ENCODE measurements around the gene SLC22A31. TPM values are rescaled to one million over a fixed set of nuclear protein-coding genes. Genes with fewer than 3 reads are reported as not detected.
"Not testable (repeated sequence)": the region's sequence is repeated elsewhere in the genome, so short reads cannot be mapped to it uniquely, and the experiment has no call there.

Gene SLC22A31
- total RNA-seq, 1 donor from 2014 or later, result not detected

DNA sequence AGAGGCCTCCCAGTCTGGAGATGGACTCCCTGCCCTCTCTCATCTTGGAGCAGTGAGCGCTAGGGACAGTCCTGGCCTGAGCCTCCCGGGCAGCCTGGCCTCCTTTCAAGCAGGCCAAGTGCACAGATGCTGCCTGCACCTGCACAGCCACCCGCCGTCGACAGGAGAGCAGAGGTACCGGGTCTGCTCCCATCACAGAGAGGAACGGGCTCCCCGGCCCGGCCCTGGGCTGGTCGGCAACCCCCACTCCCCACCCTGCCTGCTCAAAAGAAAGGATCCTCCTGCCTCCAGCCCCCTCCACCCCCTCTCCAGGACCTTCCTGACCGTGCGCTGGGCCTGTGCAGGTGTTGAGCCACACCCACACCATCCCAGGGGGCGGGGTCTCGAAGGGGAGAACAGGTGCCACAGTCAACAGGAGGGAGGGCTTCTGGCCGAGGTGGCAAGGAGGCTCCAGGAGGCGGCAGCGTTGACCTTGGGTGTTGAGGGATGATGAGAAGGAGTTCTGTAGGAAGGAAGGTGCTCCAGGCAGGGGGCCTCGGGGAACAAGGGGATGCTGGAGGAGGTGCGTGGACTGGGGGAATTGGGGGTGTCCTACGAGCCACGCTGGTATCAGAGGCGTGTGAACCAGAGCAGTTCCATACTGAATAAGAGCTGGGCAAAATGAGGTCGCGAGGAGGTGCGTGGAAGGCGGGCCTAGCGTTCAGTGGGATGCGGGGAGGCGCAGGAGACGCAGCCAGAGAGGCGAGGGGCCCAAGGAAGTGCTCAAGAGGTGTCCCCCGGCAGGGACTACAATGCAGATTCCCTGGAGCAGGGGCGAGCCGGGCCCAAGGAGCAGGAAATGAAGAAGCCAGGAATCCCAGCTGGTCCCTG is 29.8 kb downstream of the SLC22A31 start:
- FAIRE-seq, result no peak
- no peak for DNase-seq (ENCODE audit: low spot score in 2 of 2)

DNA sequence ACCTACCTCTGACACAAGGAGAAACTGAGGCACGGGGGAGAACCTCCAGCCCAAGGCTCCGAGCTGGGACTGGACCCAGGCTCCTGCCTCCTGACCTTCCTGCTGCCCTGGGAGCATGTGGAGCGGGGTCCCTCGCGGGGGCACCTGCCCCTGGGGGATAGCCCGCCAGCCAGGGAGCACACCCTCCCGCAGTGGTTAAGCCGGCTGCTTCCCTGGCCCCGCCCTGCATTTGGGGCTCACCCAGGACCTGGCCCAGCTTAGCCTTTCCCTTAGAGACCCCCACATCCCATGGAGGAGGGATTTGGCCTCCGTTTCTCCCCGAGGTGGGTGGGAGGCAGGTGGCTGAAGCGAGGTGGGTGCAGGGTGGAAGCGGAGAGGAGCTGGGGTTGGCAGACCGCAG is 30.6 kb downstream of the SLC22A31 start:
- FAIRE-seq, result no peak

DNA sequence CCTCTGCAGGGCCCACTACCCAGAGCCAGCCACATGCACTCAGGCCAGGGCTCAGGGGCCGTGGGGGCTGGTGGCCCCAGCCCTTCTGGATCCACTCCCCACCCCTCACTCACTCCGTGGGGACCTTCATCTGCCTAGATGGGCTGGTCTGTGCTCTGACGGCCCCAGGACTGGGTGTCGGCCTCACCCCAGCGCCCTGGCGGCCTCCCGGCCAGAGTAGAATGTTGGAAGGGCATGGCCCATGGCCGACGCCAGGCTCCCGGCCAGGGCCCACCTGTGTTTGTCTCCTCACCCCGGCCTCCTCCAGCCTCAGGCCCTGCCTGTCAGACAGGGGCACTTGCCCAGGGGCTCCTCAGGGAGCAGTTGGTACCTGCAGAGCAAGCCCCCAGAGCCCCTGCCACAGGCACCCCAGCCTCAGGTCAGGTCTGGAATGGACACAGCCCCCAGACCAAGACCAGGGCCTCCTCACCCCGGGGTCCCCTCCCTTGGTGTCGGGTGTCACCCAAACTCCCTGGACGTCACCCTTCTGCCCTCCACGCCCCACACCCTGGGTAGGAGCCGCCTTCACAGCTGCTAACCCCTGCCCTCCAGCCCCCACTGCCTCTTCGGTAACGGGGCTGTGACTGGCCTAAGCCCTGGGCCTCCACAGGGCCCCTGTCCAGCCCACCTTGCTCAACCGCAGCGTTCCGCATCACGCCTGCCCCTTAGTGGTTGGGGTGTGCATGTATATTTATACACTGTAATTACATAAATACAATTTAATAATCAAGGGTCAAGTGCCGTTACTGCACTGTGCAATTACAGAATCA is 31.8 kb downstream of the SLC22A31 start:
- DNase-seq (ENCODE audit: low spot score in 2 of 2) (no peak), FAIRE-seq (no peak)

More for the DNA sequence above, 30.6 kb downstream of the SLC22A31 start:
- no peak for DNase-seq (ENCODE audit: low spot score in 2 of 2)

DNA sequence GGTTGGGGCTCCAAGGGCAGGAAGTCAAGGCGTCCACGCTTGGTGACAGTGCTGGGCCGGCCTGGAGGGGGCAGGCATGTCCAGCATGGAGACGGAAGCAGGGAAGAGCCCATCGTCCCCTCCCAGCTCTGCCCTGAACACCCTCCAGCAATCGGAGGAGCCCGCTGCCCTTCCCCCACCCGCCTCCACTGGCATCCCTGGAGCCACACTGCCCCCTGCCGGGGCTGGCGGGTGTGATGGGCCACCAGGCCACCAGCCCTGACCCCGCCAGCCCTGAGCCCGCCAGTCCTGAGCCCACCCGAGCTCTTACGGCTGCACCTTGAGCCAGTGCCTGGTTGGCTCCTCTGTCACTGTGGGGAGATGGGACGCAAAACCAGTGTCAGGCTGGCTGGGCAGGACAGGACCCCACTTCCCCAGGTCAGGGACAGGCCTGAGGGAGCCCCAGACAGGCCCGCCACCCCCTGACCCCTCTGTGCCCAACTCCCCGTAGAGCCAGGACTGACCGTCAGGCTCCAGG is 32.9 kb downstream of the SLC22A31 start:
- DNase-seq (ENCODE audit: low spot score in 2 of 2) (peak; percentile 84 to 91), FAIRE-seq (no peak)

DNA sequence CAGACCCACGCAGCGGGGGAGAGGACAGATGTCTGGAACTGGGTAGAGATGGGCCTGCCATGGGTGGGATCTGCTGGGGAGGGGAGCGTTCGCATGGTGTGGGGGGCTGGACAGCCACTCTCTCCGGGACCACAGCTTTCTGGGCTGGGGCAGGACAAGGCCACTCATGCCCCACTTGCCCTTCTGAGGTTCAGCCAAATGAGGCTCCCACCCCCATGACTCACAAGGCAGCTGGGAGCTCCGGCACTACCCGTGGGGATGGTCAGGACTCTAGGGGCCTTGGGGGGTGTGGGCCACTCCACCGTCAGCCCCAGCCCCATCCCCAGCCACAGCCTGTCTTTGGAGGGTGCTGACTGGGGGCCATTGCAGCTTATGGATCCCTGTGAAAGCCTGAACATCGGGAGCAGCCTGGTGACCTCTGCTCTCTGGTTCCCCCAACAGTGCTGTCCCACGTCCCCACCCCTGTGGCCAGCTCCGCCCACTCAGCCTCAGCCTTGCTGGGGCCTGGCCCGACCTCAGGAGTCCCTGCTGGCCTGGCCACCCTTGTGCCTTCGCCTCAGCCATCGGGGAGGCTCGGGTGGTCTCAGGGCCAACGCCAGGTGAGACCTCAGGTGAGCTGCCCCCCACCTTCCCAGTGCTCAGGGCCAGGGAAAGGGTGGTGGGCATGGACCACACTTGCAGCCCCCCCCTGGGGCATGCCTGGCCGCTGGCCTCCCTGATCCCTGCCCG is 33.5 kb downstream of the SLC22A31 start:
- DNase-seq (ENCODE audit: low spot score in 2 of 2) (no peak), FAIRE-seq (no peak)

DNA sequence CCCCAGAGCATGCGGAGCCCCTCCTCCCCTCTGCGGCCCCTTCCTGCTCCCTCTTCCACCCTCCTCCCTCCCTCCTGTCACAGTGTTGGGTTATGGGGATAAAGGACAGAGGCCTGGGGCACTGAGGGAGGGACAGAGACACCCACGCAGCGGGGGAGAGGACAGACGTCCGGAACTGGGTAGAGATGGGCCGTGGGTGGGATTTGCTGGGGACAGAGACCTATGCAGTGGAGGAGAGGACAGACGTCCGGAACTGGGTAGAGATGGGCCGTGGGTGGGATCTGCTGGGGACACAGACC is 34.7 kb downstream of the SLC22A31 start:
- DNase-seq (ENCODE audit: low spot score in 2 of 2); FAIRE-seq: not testable (repeated sequence)

DNA sequence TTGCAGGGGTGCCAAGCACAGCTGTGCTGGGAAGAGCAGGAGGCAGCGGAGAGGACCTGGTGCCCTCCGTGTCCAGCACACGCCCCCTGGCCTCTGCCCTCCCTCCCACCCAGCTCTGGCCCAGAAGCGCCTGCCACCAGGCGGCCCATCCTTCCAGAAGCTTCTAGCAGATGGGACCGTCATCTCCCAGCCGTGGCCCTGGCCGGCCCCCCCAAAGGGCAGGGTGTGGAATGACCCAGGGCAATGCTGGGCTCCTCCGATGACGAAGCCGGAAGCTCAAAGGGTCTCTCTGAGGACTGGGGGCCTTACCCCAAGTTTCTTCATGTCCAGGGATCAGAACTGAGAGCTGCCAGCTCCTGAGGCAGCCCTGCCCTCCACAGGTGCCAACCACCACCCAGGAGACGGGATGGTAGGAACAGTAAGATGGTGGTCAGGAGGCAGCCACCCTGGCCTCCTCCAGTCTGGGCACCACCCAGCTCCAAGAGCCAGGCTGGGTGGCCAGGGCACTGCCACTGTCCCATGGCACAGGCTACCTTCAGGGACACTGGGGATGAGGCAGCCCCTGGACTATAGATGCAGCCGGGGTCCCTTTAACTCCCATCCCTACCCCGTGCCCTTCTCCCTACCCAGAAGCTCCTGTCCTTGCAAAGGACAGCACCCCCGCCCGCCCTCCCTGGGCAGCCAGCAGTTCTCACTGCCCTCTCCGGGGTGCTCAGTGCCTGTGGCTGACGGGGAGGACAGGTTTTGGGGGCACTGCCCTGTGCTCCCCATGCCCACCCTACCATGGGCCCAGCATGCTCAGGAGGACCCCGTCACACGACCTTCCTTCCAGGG is 35.3 kb downstream of the SLC22A31 start:
- DNase-seq (ENCODE audit: low spot score in 2 of 2), result no peak
- no peak for FAIRE-seq

GRCh38 chr16:89164436-89164835 is 35.9 kb downstream of the SLC22A31 start:
- no peak for FAIRE-seq
- DNase-seq (ENCODE audit: low spot score in 2 of 2), result no peak

DNA sequence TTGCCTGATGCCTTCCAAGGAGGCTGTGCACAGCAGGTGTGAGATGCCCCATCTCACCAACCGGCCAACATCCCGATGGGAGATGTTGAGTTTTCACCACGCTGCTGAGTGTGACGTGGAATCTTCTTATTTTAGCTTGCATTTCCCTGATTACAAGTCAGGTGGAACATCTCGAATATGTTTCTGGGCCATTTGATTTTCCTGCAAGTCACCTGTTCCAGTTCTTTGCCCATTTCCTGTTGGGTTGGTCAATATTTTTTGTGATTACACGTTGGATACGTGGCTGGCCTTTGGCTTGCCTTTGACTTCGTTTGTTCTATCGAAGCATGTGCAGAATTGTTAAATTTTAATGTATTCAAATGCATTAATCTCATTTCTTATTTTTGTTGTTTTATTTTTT is 37.0 kb downstream of the SLC22A31 start:
- no peak for FAIRE-seq
- DNase-seq (ENCODE audit: low spot score in 2 of 2), result no peak

- FAIRE-seq, result no peak
- DNase-seq (ENCODE audit: low spot score in 2 of 2), result no peak
Observed at GRCh38 chr16:89161763-89162713, 38.3 kb downstream of the SLC22A31 start.

GRCh38 chr16:89160977-89161701 is 39.2 kb downstream of the SLC22A31 start:
- no peak for DNase-seq (ENCODE audit: low spot score in 2 of 2)
- no peak for FAIRE-seq

DNA sequence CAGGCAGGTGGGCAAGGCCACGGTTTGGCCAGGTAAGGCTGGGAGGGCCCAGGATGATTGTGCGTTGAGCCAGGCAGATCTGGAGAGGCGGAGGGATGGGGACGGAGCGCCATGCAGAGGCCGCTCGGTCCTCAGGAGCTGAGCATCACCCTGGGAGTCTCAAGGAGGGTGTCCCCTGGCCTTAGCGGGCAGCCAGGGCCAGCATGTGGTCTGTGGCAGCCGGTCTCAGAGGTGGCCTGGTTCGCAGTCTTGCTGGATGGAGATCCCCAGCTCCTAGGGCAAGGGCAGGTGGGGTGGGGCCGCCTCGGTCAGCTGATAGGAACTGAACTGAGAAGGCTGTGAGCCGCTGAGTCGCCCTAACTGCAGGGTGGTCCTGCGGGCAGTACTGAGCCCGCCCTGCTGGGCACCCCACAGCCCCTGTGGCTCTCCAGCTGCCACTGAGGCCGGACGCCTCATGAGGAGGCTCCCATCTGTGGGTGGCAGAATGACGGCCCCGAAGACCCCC is 40.4 kb downstream of the SLC22A31 start:
- no peak for DNase-seq (ENCODE audit: low spot score in 2 of 2)
- FAIRE-seq, result no peak

DNA sequence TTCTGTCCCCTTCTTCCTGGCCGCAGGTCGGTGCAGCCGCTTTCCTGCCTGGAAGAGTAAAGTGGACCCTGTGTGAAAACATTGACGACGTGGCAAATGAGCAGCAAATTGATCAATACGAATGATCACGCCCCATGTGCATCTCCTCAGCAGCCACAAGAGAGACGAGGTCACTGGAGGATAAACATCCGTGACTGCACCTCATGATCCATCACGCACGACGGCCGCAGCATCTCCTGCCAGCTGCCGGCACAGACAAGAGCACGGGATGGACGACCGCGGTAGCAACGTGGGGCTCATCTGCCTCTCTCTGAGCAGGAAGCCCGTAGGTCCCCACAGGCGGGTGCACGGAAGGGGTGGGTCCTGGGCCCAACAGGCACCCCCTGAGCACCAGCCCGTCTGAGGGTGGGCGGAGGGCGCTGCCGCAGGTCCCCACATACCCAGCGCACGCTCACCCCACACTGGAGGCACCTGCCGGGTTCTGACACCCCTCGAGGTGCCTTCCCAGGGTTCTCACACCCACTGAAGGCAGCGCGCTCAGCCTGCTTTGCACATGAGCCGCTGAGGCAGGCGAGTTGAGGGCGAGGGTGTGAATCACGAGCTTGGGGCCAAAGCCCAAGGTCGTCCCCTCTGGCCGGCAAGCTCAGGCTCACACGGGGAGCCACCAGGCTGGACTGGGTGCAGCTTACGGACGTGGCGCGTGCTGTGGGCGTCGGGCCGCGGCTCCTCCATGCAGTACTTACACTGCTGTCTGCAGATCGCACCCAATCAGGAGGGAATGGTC is 41.1 kb downstream of the SLC22A31 start:
- DNase-seq (ENCODE audit: low spot score in 2 of 2), result no peak
- no peak for FAIRE-seq

- FAIRE-seq (no peak), DNase-seq (ENCODE audit: low spot score in 2 of 2) (no peak)
Observed at GRCh38 chr16:89157778-89158177, 42.6 kb downstream of the SLC22A31 start.

DNA sequence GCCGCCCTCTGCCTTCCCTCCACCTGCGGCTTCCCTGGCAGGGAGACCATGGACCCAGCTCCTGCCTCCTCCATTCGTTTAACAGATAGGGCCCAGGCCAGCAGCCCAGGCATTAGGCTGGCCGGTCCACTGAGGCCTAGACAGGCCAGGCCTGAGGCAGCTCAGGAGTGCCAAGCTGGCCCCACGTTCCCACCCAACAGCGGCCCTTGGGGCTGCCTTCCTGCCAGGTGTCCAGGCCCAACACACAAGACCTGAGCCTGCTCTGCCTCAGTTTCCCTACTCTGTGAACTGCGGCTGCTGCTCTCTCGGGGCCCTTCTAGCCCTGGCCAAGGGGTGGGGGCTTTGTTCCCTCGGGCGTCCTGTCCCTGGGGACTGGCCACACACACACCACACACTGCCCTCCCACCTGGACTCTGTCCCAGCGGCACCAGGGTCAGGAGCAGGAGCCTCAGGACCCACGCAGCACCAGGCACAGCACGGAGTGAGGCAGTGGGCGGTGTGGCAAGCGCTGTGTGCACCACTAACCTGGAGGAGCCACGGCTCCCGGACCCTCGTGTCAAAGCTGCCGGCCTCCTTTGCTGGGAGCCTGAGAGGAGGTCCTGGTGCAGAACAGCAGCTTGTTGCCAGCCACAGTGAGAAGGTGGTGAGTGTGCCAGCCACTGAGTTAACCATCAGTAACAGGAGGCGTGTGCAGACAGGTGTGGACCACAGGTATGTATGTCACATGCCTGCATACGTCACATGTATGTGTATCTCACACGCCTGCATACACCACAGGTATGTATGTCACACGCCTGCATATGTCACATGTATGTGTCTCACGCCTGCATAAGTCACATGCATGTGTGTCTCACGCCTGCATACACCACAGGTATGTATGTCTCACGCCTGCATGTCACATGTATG is 43.3 kb downstream of the SLC22A31 start:
- DNase-seq (ENCODE audit: low spot score in 2 of 2), result no peak
- FAIRE-seq, result no peak
